Left kidney (tissue), 2 donors: Measurements from ENCODE around the gene CFAP221. TPM values are rescaled to one million over a fixed set of nuclear protein-coding genes. Genes with fewer than 3 reads are reported as not detected.

ENCODE experiments used
- DNase-seq: peaks from one replicate; pipeline ENCODE4 v3.0.0-alpha.2; 2013
- polyA plus RNA-seq: library from polyadenylated mRNA; unstranded; fragments of 120-200 nt; gene quantifications from one replicate; pipeline ENCODE4 v1.2.1, GENCODE V29; 2013; ENCODE audit not compliant: insufficient read length

CFAP221 gene
- polyA plus RNA-seq, 1 donor: 38.8 TPM

DNA sequence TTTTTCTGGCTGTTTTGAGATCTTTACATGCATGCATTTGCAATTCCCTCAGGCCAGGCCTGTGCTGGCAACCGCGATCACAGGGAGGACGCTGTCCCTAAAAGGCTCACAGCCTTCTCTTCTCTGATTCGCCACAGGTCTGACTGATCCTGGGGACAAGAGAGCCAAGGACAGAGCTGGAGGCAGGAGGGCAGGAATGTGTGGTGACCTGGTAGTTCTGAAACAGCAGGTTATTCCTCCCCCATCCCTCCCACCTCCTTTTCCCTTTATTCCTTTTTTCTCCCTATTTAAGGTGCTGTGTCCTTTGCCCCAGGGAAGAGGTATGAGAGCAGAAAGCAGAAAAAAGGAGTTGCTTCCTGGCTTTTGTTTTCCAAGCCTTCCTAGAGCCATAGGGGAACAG, 156.6 kb downstream of the CFAP221 start:
- DNase-seq: no peak

DNA sequence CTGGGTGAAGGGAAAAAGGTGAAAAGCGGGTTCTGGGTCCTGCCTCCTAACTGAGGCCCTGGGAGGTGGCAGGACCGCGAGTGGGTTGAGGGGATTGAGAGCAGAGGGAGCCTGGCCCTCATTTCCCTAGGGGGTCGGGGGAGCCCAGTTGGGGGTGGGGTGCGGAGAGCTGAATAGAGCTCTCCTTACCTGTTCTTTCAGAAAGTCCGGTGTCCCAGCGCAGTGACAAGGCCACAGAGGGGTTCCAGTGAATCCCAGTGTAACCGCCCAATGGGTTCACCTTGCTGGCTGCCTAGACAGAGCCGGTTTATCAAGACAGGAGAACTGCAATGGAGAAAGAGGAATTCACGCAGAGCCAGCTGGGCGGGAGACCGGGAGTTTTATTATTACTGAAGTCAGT, 157.1 kb downstream of the CFAP221 start:
- DNase-seq: no peak

DNA sequence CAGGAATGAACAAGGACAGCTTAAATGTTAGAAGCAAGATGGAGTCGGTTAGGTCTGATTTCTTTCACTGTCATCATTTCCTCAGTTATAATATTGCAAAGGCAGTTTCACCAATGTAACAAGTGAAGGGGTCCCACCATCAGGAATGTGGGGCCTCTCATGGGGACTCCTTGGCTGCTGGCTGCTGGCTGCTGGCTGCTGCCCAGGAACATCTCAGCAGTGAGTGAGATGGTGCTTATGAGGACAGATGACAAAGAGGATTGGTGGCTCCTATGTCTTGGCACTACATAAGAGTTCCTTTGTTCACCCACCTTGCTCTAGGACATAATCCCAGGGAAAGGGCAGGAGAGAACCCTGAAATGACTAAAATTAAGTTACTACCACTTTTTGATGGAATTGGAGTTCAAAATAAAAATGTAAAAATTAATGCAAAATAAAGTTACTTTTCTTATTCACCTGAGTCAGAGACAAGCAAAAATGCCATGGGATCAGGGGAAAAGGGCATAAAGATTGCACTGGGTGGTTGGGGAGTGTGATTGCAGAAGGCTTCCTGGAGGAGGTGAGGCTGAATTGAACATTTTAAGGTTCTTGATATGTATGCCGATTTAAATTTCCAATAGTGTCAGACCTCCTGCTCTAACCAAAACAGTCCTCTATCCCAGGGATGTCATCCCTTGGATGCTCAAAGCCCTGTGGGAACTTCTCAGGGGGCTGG, 158.1 kb downstream of the CFAP221 start:
- no peak for DNase-seq

DNA sequence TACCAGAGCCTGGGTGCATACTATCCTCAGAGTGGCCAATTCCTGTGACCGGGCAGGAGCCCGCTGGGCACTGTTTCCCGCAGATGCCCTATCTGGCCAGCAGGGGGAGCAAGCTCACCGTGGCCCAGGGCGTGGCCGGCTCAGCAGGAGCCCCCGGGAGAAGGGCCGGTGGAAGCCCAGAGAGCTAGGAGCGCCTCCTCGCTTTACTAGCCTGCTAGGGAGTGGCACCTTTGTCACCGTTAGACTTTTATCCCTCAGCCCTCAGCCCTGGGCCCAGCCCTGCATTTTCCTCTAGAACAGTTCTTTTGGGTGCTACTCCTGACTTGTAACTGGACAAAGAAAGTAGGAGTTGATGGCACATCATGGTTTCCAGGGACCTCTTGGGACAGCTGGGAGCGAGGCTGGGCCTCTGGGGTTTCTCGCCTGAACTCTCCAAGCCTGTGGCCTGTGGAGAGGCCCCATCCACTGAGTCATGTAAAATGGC, 158.7 kb downstream of the CFAP221 start:
- peak; percentile 52 for DNase-seq

DNA sequence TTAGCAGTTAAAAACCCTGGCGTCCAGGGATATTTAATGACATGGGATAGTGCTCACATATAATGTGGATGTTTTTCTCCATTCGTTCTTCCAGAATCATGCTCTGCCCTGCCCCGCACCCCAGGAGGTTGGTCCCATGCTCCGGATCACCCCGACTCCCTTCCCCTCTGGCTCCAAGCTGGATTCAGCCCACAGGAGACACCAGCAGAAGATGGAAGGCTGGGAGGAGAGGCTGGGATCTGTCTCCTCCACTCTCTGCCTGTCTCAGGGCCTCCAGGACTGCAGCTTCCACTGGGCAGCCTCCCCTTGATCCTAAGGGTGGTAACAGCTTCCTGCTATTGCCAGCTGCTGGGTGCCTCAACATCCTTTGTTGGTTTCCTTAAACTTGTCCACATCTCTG, 159.3 kb downstream of the CFAP221 start:
- DNase-seq: no peak

DNA sequence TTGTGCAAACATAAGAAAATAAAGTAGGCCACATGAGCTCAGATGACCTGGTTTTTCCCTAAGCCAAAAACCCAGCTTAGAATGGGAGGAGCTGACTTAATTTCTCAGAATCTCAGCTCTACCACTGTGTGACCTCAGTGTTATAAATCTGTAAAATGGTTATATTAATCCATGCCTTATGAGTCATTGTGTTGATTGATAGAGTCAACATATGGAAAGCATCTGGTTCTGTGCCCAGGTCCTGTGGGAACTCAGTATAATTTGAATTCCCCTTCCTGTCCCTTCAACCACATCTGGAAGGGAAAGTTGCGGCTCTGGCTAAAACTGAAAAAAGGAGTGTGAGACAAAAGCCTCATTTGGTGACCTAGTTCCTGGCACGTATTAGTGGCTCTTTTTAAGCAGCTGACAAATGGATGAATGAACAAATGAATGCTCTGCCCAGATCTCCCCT, 160.4 kb downstream of the CFAP221 start:
- DNase-seq: no peak

DNA sequence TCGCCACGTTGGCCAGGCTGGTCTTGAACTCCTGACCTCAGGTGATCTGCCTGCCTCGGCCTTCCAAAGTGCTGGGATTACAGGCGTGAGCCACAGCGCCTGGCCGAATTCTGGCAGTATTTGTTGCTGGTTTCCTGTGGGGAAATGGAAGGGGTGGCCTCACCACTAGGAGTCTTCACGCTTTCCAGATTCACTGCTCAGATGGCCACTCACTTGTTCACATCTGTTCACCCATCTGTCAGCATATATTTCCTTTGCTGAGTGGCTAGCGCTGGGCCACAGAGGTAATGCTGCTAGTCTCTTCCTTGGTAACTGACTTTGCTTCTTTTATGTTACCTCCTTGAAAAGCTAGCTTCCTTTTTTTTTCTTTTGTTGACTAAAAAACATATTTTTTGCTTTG, 162.0 kb downstream of the CFAP221 start:
- DNase-seq: no peak

Other genes with a start within 250 kb of the CFAP221 start
- gene C2orf76, start 177.6 kb upstream of the CFAP221 start, polyA plus RNA-seq: 20.3 TPM
- 219 TPM for gene DBI, start 177.5 kb upstream of the CFAP221 start, polyA plus RNA-seq
- 54.8 TPM for gene TMEM37, start 112.6 kb upstream of the CFAP221 start, polyA plus RNA-seq
- 16.1 TPM for gene SCTR, start 20.0 kb upstream of the CFAP221 start, polyA plus RNA-seq
- 21.3 TPM for gene TMEM177, start 134.8 kb downstream of the CFAP221 start, polyA plus RNA-seq
- gene PTPN4, start 215.5 kb downstream of the CFAP221 start, polyA plus RNA-seq: 29.0 TPM